GM21447 (cell line): Measurements from ENCODE around the gene PCGF2.

Experiments
- ATAC-seq: cut with Tn5 transposase; IDR thresholded peaks from one replicate; pipeline ENCODE4 v1.9.1; 2021; ENCODE audit not compliant: unreplicated experiment

PCGF2 gene

GRCh38 chr17:38704606-38705522 lies 43.3 kb downstream of the PCGF2 start, which contains the start of gene MLLT6:
Gene MLLT6 (plus strand): TSS chr17:38705273. CDS start chr17:38705633, 360 bp downstream.
- no peak for ATAC-seq

GRCh38 chr17:38703742-38704605 lies 44.2 kb downstream of the PCGF2 start:
- no peak for ATAC-seq

- no peak for ATAC-seq
Measured at GRCh38 chr17:38702916-38703741, 45.0 kb downstream of the PCGF2 start.

- ATAC-seq, result no peak
Measured at GRCh38 chr17:38702166-38702915, 45.8 kb downstream of the PCGF2 start.

GRCh38 chr17:38701504-38702165 lies 46.5 kb downstream of the PCGF2 start:
- ATAC-seq, result no peak

GRCh38 chr17:38698760-38699159 lies 49.4 kb downstream of the PCGF2 start:
- no peak for ATAC-seq

GRCh38 chr17:38697061-38697820 lies 50.9 kb downstream of the PCGF2 start:
- ATAC-seq, result no peak

GRCh38 chr17:38693700-38694329 lies 54.3 kb downstream of the PCGF2 start:
- no peak for ATAC-seq

- no peak for ATAC-seq
Measured at GRCh38 chr17:38691154-38691553, 57.0 kb downstream of the PCGF2 start.

- no peak for ATAC-seq
Measured at GRCh38 chr17:38690386-38690785, 57.8 kb downstream of the PCGF2 start.

- no peak for ATAC-seq
Measured at GRCh38 chr17:38687286-38687685, 60.9 kb downstream of the PCGF2 start.

- no peak for ATAC-seq
Measured at GRCh38 chr17:38685491-38685890, 62.6 kb downstream of the PCGF2 start.
